GM18498 (cell line): ENCODE results near the gene ROR2.

ENCODE experiments used
- ATAC-seq: cut with Tn5 transposase; IDR thresholded peaks from one replicate; pipeline ENCODE4 v1.9.1; 2021; ENCODE audit warnings: mild to moderate bottlenecking, moderate library complexity; ENCODE audit not compliant: unreplicated experiment

Gene ROR2

GRCh38 chr9:91902475-91903125 lies 47.4 kb downstream of the ROR2 start:
- no peak for ATAC-seq

GRCh38 chr9:91900797-91901177 lies 49.2 kb downstream of the ROR2 start:
- no peak for ATAC-seq

GRCh38 chr9:91900055-91900796 lies 49.8 kb downstream of the ROR2 start:
- no peak for ATAC-seq

- ATAC-seq: no peak
Measured at GRCh38 chr9:91899594-91899993, 50.4 kb downstream of the ROR2 start.

GRCh38 chr9:91899219-91899563 lies 50.8 kb downstream of the ROR2 start:
- ATAC-seq: no peak

- no peak for ATAC-seq
Measured at GRCh38 chr9:91898451-91899218, 51.4 kb downstream of the ROR2 start.

- no peak for ATAC-seq
Measured at GRCh38 chr9:91897201-91897600, 52.8 kb downstream of the ROR2 start.

- no peak for ATAC-seq
Measured at GRCh38 chr9:91896513-91897121, 53.4 kb downstream of the ROR2 start.

GRCh38 chr9:91896097-91896496 lies 53.9 kb downstream of the ROR2 start:
- ATAC-seq: no peak

- ATAC-seq: no peak
Measured at GRCh38 chr9:91894536-91894935, 55.5 kb downstream of the ROR2 start.

- no peak for ATAC-seq
Measured at GRCh38 chr9:91894023-91894422, 56.0 kb downstream of the ROR2 start.

- ATAC-seq: no peak
Measured at GRCh38 chr9:91891915-91892314, 58.1 kb downstream of the ROR2 start.

- ATAC-seq: no peak
Measured at GRCh38 chr9:91890662-91891061, 59.4 kb downstream of the ROR2 start.

- no peak for ATAC-seq
Measured at GRCh38 chr9:91889161-91889911, 60.7 kb downstream of the ROR2 start.

GRCh38 chr9:91886414-91887076 lies 63.5 kb downstream of the ROR2 start:
- ATAC-seq: no peak

GRCh38 chr9:91885746-91886413 lies 64.1 kb downstream of the ROR2 start:
- ATAC-seq: no peak

GRCh38 chr9:91884696-91885687 lies 65.0 kb downstream of the ROR2 start:
- no peak for ATAC-seq

GRCh38 chr9:91884153-91884552 lies 65.9 kb downstream of the ROR2 start:
- no peak for ATAC-seq

- no peak for ATAC-seq
Measured at GRCh38 chr9:91883503-91883902, 66.5 kb downstream of the ROR2 start.
